ENCODE data around the gene C12orf56.
"Not testable (repeated sequence)": the region's sequence is repeated elsewhere in the genome, so short reads cannot be mapped to it uniquely, and the experiment has no call there.

Gene C12orf56

GRCh38 chr12:64225626-64226025, 164.9 kb downstream of the C12orf56 start:
- H3K9me3 ChIP-seq (ENCODE audit: insufficient read depth, low read depth, low read length) = no peaks in the 10 kb centered on the region
- H3K27me3 ChIP-seq (ENCODE audit: insufficient read depth, low read length) = no peaks in the 10 kb centered on the region
- no peak overlapping the region for H3K9ac ChIP-seq (ENCODE audit: low read depth, low read length)
- H3K4me3 ChIP-seq (ENCODE audit: low read length) = no peak overlapping the region
- no peak overlapping the region for H3K27ac ChIP-seq (ENCODE audit: low read length)
- H3K36me3 ChIP-seq (ENCODE audit: insufficient read depth, low read depth, low read length) = no peaks in the 10 kb centered on the region
- peaks cover 9% of the 10 kb centered on the region; the same call in 1 of the 2 replicates for H3K4me1 ChIP-seq (ENCODE audit: insufficient read depth, low read length)

GRCh38 chr12:64222009-64222765, 168.4 kb downstream of the C12orf56 start, which contains the start of gene KICS2:
KICS2 (minus strand) TSS chr12:64222296; CDS start chr12:64222237, 59 bp downstream.
- H3K9ac ChIP-seq (ENCODE audit: low read depth, low read length) = peak within 1 kb of the TSS; percentile 95
- H3K36me3 ChIP-seq (ENCODE audit: insufficient read depth, low read depth, low read length) = no peaks in the 10 kb centered on the region
- peak within 1 kb of the TSS; percentile 97 for H3K4me3 ChIP-seq (ENCODE audit: low read length)
- no peaks in the 10 kb centered on the region for H3K9me3 ChIP-seq (ENCODE audit: insufficient read depth, low read depth, low read length)
- H3K4me1 ChIP-seq (ENCODE audit: insufficient read depth, low read length) = peaks cover 26% of the 10 kb centered on the region
- peak within 1 kb of the TSS; percentile 54 for H3K27ac ChIP-seq (ENCODE audit: low read length)
- H3K27me3 ChIP-seq (ENCODE audit: insufficient read depth, low read length) = no peaks in the 10 kb centered on the region

GRCh38 chr12:64221651-64222008, 168.9 kb downstream of the C12orf56 start:
- Histone ChIP-seq H3K9ac (ENCODE audit: low read depth, low read length) (peak overlapping the region; percentile 95), H3K4me1 (ENCODE audit: insufficient read depth, low read length) (peaks cover 26% of the 10 kb centered on the region), H3K4me3 (ENCODE audit: low read length) (peak overlapping the region; percentile 97), H3K36me3 (ENCODE audit: insufficient read depth, low read depth, low read length) (no peaks in the 10 kb centered on the region), H3K27ac (ENCODE audit: low read length) (peak overlapping the region; percentile 54), H3K9me3 (ENCODE audit: insufficient read depth, low read depth, low read length) (no peaks in the 10 kb centered on the region), H3K27me3 (ENCODE audit: insufficient read depth, low read length) (no peaks in the 10 kb centered on the region)

GRCh38 chr12:64220046-64220445, 170.5 kb downstream of the C12orf56 start:
- Histone ChIP-seq H3K27me3 (ENCODE audit: insufficient read depth, low read length) (no peaks in the 10 kb centered on the region), H3K9me3 (ENCODE audit: insufficient read depth, low read depth, low read length) (no peaks in the 10 kb centered on the region), H3K36me3 (ENCODE audit: insufficient read depth, low read depth, low read length) (peaks cover 6% of the 10 kb centered on the region; the same call in 1 of the 2 replicates), H3K4me1 (ENCODE audit: insufficient read depth, low read length) (peaks cover 26% of the 10 kb centered on the region), H3K27ac (ENCODE audit: low read length) (no peak overlapping the region), H3K4me3 (ENCODE audit: low read length) (0 out of 2 replicates have a peak overlapping the region, but pooled peaks have one; percentile 8), H3K9ac (ENCODE audit: low read depth, low read length) (no peak overlapping the region)

DNA sequence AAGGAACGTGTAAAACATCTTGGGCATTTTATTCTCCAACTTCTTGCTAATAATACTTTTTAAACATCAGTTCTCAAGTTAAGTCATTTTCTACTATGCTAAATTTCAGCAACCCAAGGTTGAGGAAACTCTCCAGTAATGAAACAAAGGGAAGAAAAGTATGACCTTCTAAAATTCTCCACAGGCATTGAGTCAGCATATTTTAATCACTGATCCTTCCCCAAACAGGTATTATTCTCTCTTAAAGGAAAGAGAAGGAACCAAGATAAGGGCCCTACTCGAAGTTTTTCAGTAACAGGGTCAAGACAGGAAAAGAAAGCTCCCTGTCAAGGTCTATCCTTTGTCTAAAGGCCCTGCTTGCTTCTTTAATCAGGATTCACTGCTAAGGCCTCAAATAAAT, 171.4 kb downstream of the C12orf56 start:
- peaks cover 10% of the 10 kb centered on the region; the same call in 1 of the 2 replicates for H3K36me3 ChIP-seq (ENCODE audit: insufficient read depth, low read depth, low read length)
- peak overlapping the region; percentile 28; the same call in 1 of the 2 replicates for H3K4me3 ChIP-seq (ENCODE audit: low read length)
- H3K4me1 ChIP-seq (ENCODE audit: insufficient read depth, low read length) = peaks cover 26% of the 10 kb centered on the region
- peak overlapping the region; percentile 30 for H3K27ac ChIP-seq (ENCODE audit: low read length)
- H3K9ac ChIP-seq (ENCODE audit: low read depth, low read length) = peak overlapping the region; percentile 16; the same call in 1 of the 2 replicates
- no peaks in the 10 kb centered on the region for H3K9me3 ChIP-seq (ENCODE audit: insufficient read depth, low read depth, low read length)
- no peaks in the 10 kb centered on the region for H3K27me3 ChIP-seq (ENCODE audit: insufficient read depth, low read length)

GRCh38 chr12:64218597-64218996, 172.0 kb downstream of the C12orf56 start:
- Histone ChIP-seq H3K4me1 (ENCODE audit: insufficient read depth, low read length) (peaks cover 26% of the 10 kb centered on the region), H3K27ac (ENCODE audit: low read length) (no peak overlapping the region), H3K4me3 (ENCODE audit: low read length) (no peak overlapping the region)

DNA sequence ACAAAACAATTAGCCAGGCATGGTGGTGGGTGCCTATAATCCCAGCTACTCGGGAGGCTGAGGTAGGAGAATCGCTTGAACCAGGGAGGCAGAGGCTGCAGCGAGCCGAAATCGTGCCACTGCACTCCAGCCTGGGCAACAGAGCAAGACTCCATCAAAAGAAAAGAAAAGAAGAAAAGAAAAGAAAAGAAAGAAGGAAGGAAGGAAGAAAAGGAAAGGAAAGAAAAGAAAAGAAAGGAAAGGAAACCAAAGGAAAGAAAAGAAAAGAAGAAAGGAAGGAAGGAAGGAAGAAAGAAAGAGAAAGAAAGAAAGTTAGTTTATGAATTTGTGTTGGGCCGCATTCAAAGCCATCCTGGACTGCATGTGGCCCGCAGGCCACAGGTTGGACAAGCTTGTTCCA, 172.9 kb downstream of the C12orf56 start:
- H3K9ac ChIP-seq (ENCODE audit: low read depth, low read length); H3K27ac ChIP-seq (ENCODE audit: low read length); H3K9me3 ChIP-seq (ENCODE audit: insufficient read depth, low read depth, low read length); H3K4me3 ChIP-seq (ENCODE audit: low read length); H3K27me3 ChIP-seq (ENCODE audit: insufficient read depth, low read length): not testable (repeated sequence)
- peaks cover 11% of the 10 kb centered on the region; the same call in 1 of the 2 replicates for H3K36me3 ChIP-seq (ENCODE audit: insufficient read depth, low read depth, low read length)
- H3K4me1 ChIP-seq (ENCODE audit: insufficient read depth, low read length) = peaks cover 26% of the 10 kb centered on the region

More at GRCh38 chr12:64218597-64218996, 172.0 kb downstream of the C12orf56 start:
- Histone ChIP-seq H3K27me3 (ENCODE audit: insufficient read depth, low read length) (no peaks in the 10 kb centered on the region), H3K9ac (ENCODE audit: low read depth, low read length) (no peak overlapping the region), H3K36me3 (ENCODE audit: insufficient read depth, low read depth, low read length) (peaks cover 11% of the 10 kb centered on the region; the same call in 1 of the 2 replicates), H3K9me3 (ENCODE audit: insufficient read depth, low read depth, low read length) (no peaks in the 10 kb centered on the region)

- H3K9ac ChIP-seq (ENCODE audit: low read depth, low read length) = no peak overlapping the region
These were observed 174.3 kb downstream of the C12orf56 start for GRCh38 chr12:64216239-64216638.

More at GRCh38 chr12:64216239-64216638, 174.3 kb downstream of the C12orf56 start:
- Histone ChIP-seq H3K36me3 (ENCODE audit: insufficient read depth, low read depth, low read length) (peaks cover 20% of the 10 kb centered on the region), H3K4me1 (ENCODE audit: insufficient read depth, low read length) (peaks cover 24% of the 10 kb centered on the region), H3K9me3 (ENCODE audit: insufficient read depth, low read depth, low read length) (no peaks in the 10 kb centered on the region), H3K27me3 (ENCODE audit: insufficient read depth, low read length) (no peaks in the 10 kb centered on the region), H3K27ac (ENCODE audit: low read length) (no peak overlapping the region), H3K4me3 (ENCODE audit: low read length) (no peak overlapping the region)
